H1 (cell line): ENCODE measurements around the gene MYLK. TPM values are rescaled to one million over a fixed set of nuclear protein-coding genes. Genes with fewer than 3 reads are reported as not detected.

Experiments
- CTCF ChIA-PET: fragments of 300-600 bp; sonication (Branson Sonifier 250); formaldehyde crosslinking; loops from one replicate; lab custom pipeline; 2021; ENCODE audit not compliant: partially characterized antibody; lab: Charles Lee
- POLR2A ChIA-PET: fragments of 300-600 bp; sonication (Branson Sonifier 250); formaldehyde crosslinking; loops from one replicate; lab custom pipeline; 2021; ENCODE audit warnings: inconsistent platforms; ENCODE audit not compliant: partially characterized antibody; lab: Charles Lee
- DNase-seq, 2 experiments: peaks; one replicate each; pipeline versions ENCODE4 v3.0.0 to v3.0.0-alpha.2; 2010 to 2022; ENCODE audit warnings: low spot score in 2 of 2, low read depth in 1 of 2, mixed read lengths in 1 of 2
- FAIRE-seq: peaks from 2 replicates; lab custom pipeline; 2011; peaks lifted over from hg19 to GRCh38; lab: Jason Lieb, UNC
- H2AFZ ChIP-seq: 2 replicates; pipeline ENCODE4 v1.8.1; 2012; ENCODE audit warnings: low read length, inconsistent platforms
- H2AK5ac ChIP-seq: 2 replicates; pipeline ENCODE4 v1.6.1; 2013; ENCODE audit warnings: low read depth, low read length
- H2BK120ac ChIP-seq: replicated peaks from 2 replicates; pipeline ENCODE3; 2013; ENCODE audit warnings: low read depth, low read length, inconsistent platforms
- H2BK12ac ChIP-seq: 2 replicates; pipeline ENCODE4 v1.6.1; 2013; ENCODE audit warnings: low read depth, low read length
- H2BK15ac ChIP-seq: 2 replicates; pipeline ENCODE4 v1.6.1; 2013; ENCODE audit warnings: low read length
- H2BK20ac ChIP-seq: 2 replicates; pipeline ENCODE4 v1.6.1; 2013; ENCODE audit warnings: low read length
- H2BK5ac ChIP-seq: 2 replicates; pipeline ENCODE4 v1.6.1; 2013; ENCODE audit warnings: low read depth, low read length
- H3K14ac ChIP-seq: 2 replicates; pipeline ENCODE4 v1.6.1; 2013; ENCODE audit warnings: inconsistent platforms; ENCODE audit not compliant: insufficient read length
- H3K18ac ChIP-seq: 2 replicates; pipeline ENCODE4 v1.6.1; 2013; ENCODE audit warnings: low read length; ENCODE audit errors: extremely low read depth
- H3K23ac ChIP-seq: 2 replicates; pipeline ENCODE4 v1.6.1; 2013; ENCODE audit warnings: inconsistent platforms; ENCODE audit not compliant: insufficient read length
- H3K23me2 ChIP-seq: 2 replicates; pipeline ENCODE4 v1.6.1; 2013; ENCODE audit warnings: low read depth, low read length
- H3K27ac ChIP-seq: 2 replicates; pipeline ENCODE4 v1.6.1; 2011; ENCODE audit warnings: low read depth, low read length, inconsistent platforms
- H3K27me3 ChIP-seq, 4 experiments: replicated peaks in 1 of 4; 1 replicate in 1 of 4; 2 replicates in 3 of 4; pipeline versions ENCODE4 v1.6.1 to v1.8.1; 2011 to 2013; ENCODE audit warnings: low read length in 3 of 4, mild to moderate bottlenecking in 3 of 4, inconsistent platforms in 2 of 4, mixed read lengths in 2 of 4, moderate library complexity in 1 of 4; ENCODE audit not compliant: control insufficient read depth in 3 of 4, insufficient read depth in 3 of 4; ENCODE audit errors: extremely low read depth in 1 of 4
- H3K36me3 ChIP-seq, 4 experiments: 2 replicates each; pipeline versions ENCODE4 v1.6.1 to v1.8.1; 2011 to 2013; ENCODE audit warnings: mild to moderate bottlenecking in 4 of 4, low read length in 3 of 4, moderate library complexity in 2 of 4, control low read depth in 1 of 4, inconsistent platforms in 1 of 4; ENCODE audit not compliant: insufficient read depth in 4 of 4, control insufficient read depth in 2 of 4
- H3K4ac ChIP-seq: replicated peaks from 2 replicates; pipeline ENCODE3; 2013; ENCODE audit warnings: low read length, low read depth, mixed read lengths, inconsistent platforms; ENCODE audit not compliant: insufficient read length
- H3K4me1 ChIP-seq, 4 experiments: replicated peaks in 1 of 4; 1 replicate in 1 of 4; 2 replicates in 3 of 4; pipeline versions ENCODE4 v1.6.1 to v1.8.1; 2011 to 2013; ENCODE audit warnings: low read length in 3 of 4, inconsistent platforms in 2 of 4, mixed read lengths in 1 of 4; ENCODE audit not compliant: insufficient read depth in 4 of 4, control insufficient read depth in 3 of 4
- H3K4me2 ChIP-seq, 2 experiments: 2 replicates each; pipeline versions ENCODE4 v1.6.1 to v1.8.1; 2011 to 2013; ENCODE audit warnings: low read depth in 2 of 2, low read length in 2 of 2, control low read depth in 1 of 2, inconsistent platforms in 1 of 2, mild to moderate bottlenecking in 1 of 2; ENCODE audit not compliant: insufficient read depth in 1 of 2
- H3K4me3 ChIP-seq, 4 experiments: fragments of 200-600, 300-600 bp in 1 of 4; sonication (generic), shearing (Covaris generic), sonication (Bioruptor Twin) in 1 of 4; 2 replicates each; pipeline versions ENCODE4 v1.5.1 to v1.8.1; 2011 to 2016; ENCODE audit warnings: low read length in 4 of 4, low read depth in 3 of 4, control low read depth in 2 of 4, inconsistent platforms in 2 of 4, mild to moderate bottlenecking in 2 of 4, mixed read lengths in 1 of 4, moderate library complexity in 1 of 4; ENCODE audit not compliant: insufficient read depth in 2 of 4; ENCODE audit errors: extremely low read depth in 1 of 4
- H3K56ac ChIP-seq: replicated peaks from 2 replicates; pipeline ENCODE3; 2013; ENCODE audit warnings: low read depth, mild to moderate bottlenecking, mixed read lengths, low read length, inconsistent platforms; ENCODE audit not compliant: insufficient read length
- H3K79me1 ChIP-seq: 2 replicates; pipeline ENCODE4 v1.6.1; 2013; ENCODE audit warnings: low read depth, low read length, control low read depth
- H3K79me2 ChIP-seq, 2 experiments: 2 replicates each; pipeline versions ENCODE4 v1.6.1 to v1.8.1; 2012 to 2013; ENCODE audit warnings: low read length in 2 of 2, mild to moderate bottlenecking in 2 of 2, inconsistent platforms in 1 of 2; ENCODE audit not compliant: insufficient read depth in 2 of 2, control insufficient read depth in 1 of 2
- H3K9ac ChIP-seq, 4 experiments: replicated peaks in 1 of 4; 1 replicate in 1 of 4; 2 replicates in 3 of 4; pipeline versions ENCODE4 v1.6.1 to v1.8.1; 2011 to 2013; ENCODE audit warnings: low read depth in 3 of 4, low read length in 3 of 4, control low read depth in 2 of 4, mild to moderate bottlenecking in 2 of 4, moderate library complexity in 2 of 4, inconsistent platforms in 1 of 4; ENCODE audit errors: extremely low read depth in 1 of 4
- H3K9me3 ChIP-seq, 2 experiments: 2 replicates each; pipeline versions ENCODE4 v1.6.1 to v1.8.1; 2012 to 2013; ENCODE audit warnings: mild to moderate bottlenecking in 2 of 2, moderate library complexity in 2 of 2, control low read depth in 1 of 2, inconsistent platforms in 1 of 2, low read depth in 1 of 2, low read length in 1 of 2, mixed read lengths in 1 of 2; ENCODE audit not compliant: insufficient read depth in 2 of 2
- H4K20me1 ChIP-seq, 2 experiments: replicated peaks in 1 of 2; 2 replicates each; pipeline versions ENCODE3 to v1.8.1; 2011 to 2013; ENCODE audit warnings: inconsistent platforms in 2 of 2, low read length in 2 of 2, mild to moderate bottlenecking in 1 of 2; ENCODE audit not compliant: insufficient read depth in 2 of 2, control insufficient read depth in 1 of 2
- H4K5ac ChIP-seq: 2 replicates; pipeline ENCODE4 v1.6.1; 2013; ENCODE audit warnings: low read length, low read depth, mixed read lengths, inconsistent platforms; ENCODE audit not compliant: insufficient read length
- H4K8ac ChIP-seq: 2 replicates; pipeline ENCODE4 v1.8.0; 2013; ENCODE audit warnings: mild to moderate bottlenecking, moderate library complexity, low read length, inconsistent platforms; ENCODE audit not compliant: insufficient read depth; ENCODE audit errors: extremely low read depth
- H4K91ac ChIP-seq: replicated peaks from 2 replicates; pipeline ENCODE3; 2013; ENCODE audit warnings: low read length, mixed read lengths, inconsistent platforms; ENCODE audit not compliant: insufficient read length
- CREB1 ChIP-seq: IDR thresholded peaks from 2 replicates; pipeline ENCODE4 v1.6.1; 2012; ENCODE audit warnings: inconsistent platforms
- EGR1 ChIP-seq: IDR thresholded peaks from 2 replicates; pipeline ENCODE4 v1.6.1; 2011; ENCODE audit warnings: low read depth, low read length, borderline replicate concordance
- EZH2 ChIP-seq: fragments of 200-600 bp; sonication (generic); IDR thresholded peaks from 2 replicates; pipeline ENCODE4 v1.7.1; 2012; ENCODE audit warnings: low read depth, mild to moderate bottlenecking, moderate library complexity, low read length, inconsistent platforms; ENCODE audit not compliant: severe bottlenecking
- GABPA ChIP-seq: IDR thresholded peaks from 2 replicates; pipeline ENCODE4 v1.6.1; 2011; ENCODE audit warnings: mild to moderate bottlenecking, low read length, moderate library complexity, borderline replicate concordance; ENCODE audit not compliant: insufficient read depth
- KDM5A ChIP-seq: fragments of 200-600 bp; IDR thresholded peaks from 2 replicates; pipeline ENCODE4 v1.7.1; 2012; ENCODE audit warnings: mild to moderate bottlenecking, low read length, inconsistent platforms, mixed read lengths
- RFX5 ChIP-seq: IDR thresholded peaks from 2 replicates; pipeline ENCODE4 v1.6.1; 2011; ENCODE audit warnings: low read depth, low read length, improper control_type of control experiment, borderline replicate concordance
- SAP30 ChIP-seq: fragments of 300-600 bp; sonication (generic); IDR thresholded peaks from 2 replicates; pipeline ENCODE4 v1.7.1; 2012; ENCODE audit warnings: low read length, moderate library complexity, mild to moderate bottlenecking, inconsistent platforms; ENCODE audit not compliant: insufficient read depth, insufficient replicate concordance
- SP2 ChIP-seq: IDR thresholded peaks from 2 replicates; pipeline ENCODE4 v1.6.1; 2012; ENCODE audit warnings: mild to moderate bottlenecking, low read length, inconsistent platforms
- SP4 ChIP-seq: IDR thresholded peaks from 2 replicates; pipeline ENCODE4 v1.6.1; 2012; ENCODE audit warnings: low read length, inconsistent platforms
- TAF1 ChIP-seq: IDR thresholded peaks from 2 replicates; pipeline ENCODE4 v1.6.1; 2011; ENCODE audit warnings: mild to moderate bottlenecking, low read depth, low read length
- WGBS, 2 experiments: shearing (Covaris generic) in 1 of 2; methylation state at CpG; one replicate each; pipeline versions ENCODE4 v1.1.6 to v1.1.7; 2013 to 2015; ENCODE audit warnings: low lambda C conversion rate in 2 of 2, mixed read lengths in 2 of 2, inconsistent platforms in 1 of 2, low coverage in 1 of 2, missing lambda C conversion rate in 1 of 2; ENCODE audit not compliant: insufficient replicate concordance in 2 of 2, insufficient coverage in 1 of 2, insufficient read length in 1 of 2; ENCODE audit errors: extremely low coverage in 1 of 2, missing lambda C conversion rate in 1 of 2; 5-methylcytosine and 5-hydroxymethylcytosine counted together
- polyA plus RNA-seq, 7 experiments: library from polyadenylated mRNA; depleted of rRNA in 3 of 7; stranded (reverse) in 5 of 7; unstranded in 2 of 7; fragments of >200 nt in 5 of 7; fragments of 200-250 nt in 2 of 7; gene quantifications; 1 replicate in 5 of 7; 2 replicates in 1 of 7; 4 replicates in 1 of 7; pipeline versions ENCODE4 v1.2.1 to v1.2.3, GENCODE V29; 2011 to 2013; ENCODE audit warnings: missing spikeins in 2 of 7, mixed read lengths in 2 of 7
- total RNA-seq: library from RNA; stranded (reverse); fragmentation: NEBNext Ultra II Directional; extraction: Animal tissue kit (Norgen Biotek cat#: 25700); gene quantifications from 2 replicates; pipeline ENCODE4 v1.2.1, GENCODE V29; 2021
- TF ChIP-seq, protein P1 (sequence below): IDR thresholded peaks from 2 replicates; pipeline ENCODE4 v1.6.1; 2012; ENCODE audit warnings: low read length, inconsistent platforms

MYLK gene
- total and polyA plus RNA-seq, 2 of the 8 experiments (the other 6 are each of a cell fraction or from before 2014, with no cell fraction given), result 11.6 to 21.3 TPM

DNA sequence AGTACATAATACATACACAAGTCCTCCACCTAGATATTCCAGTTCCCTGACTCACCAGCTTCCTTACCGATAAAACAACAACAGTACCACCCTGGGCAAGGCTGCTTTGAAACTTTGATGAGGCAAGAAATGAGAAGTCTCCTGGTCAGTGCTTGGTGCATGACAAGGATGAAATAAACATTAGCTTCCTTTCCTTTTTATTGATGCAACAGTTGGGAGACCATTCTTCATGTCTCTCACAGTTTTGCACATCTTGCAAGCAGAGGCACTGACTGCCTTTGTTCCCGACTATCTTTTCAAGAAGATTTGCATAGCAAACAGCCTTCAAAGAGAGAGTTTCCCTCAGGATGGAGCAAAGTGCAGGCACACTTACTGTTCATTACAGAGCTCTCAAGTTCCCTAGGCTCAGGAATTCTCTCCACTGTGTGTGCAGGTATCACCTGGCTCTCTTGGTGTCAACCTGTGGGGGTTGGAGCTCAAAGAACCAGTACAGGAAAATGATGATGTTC is 65.2 kb downstream of the MYLK start:
- no peaks in the 10 kb centered on the region for H3K36me3 ChIP-seq
- no peak overlapping the region for H2BK120ac ChIP-seq
- H4K8ac ChIP-seq, result no peak overlapping the region
- H2BK20ac ChIP-seq, result no peak overlapping the region
- H4K5ac ChIP-seq, result no peak overlapping the region
- no peak overlapping the region for H3K18ac ChIP-seq
- no peaks in the 10 kb centered on the region for H3K4me1 ChIP-seq
- ChIA-PET CTCF (interaction anchor here (1.4 to 2.4 kb wide), 3 partner anchors 16 to 63 kb away, joined by 3 to 11 read pairs (median 7); no protein-coding TSS in a partner anchor), POLR2A (interaction anchor here (0.6 kb wide), 1 partner anchor 159 kb away, joined by 4 read pairs; no protein-coding TSS in a partner anchor)
- 80% methylated on average over 2 of the region's 2 CpGs; no CpG with 5 or more reads in 1 of the 2 experiments for WGBS, 2 experiments
- FAIRE-seq, result no peak
- H3K27ac ChIP-seq, result no peak overlapping the region
- no peak overlapping the region for H3K9ac ChIP-seq
- H4K91ac ChIP-seq, result no peak overlapping the region
- H2AK5ac ChIP-seq, result no peak overlapping the region
- no peak overlapping the region for H3K4me3 ChIP-seq
- H3K4me2 ChIP-seq, result no peak overlapping the region
- no peaks in the 10 kb centered on the region for H3K79me2 ChIP-seq
- no peak overlapping the region for H3K23ac ChIP-seq
- H3K56ac ChIP-seq, result no peak overlapping the region
- no peak overlapping the region for H2BK12ac ChIP-seq
- no peak overlapping the region for H2BK15ac ChIP-seq
- no peaks in the 10 kb centered on the region for H3K27me3 ChIP-seq
- H2BK5ac ChIP-seq, result no peak overlapping the region
- no peak overlapping the region for H3K14ac ChIP-seq
- no peaks in the 10 kb centered on the region for H3K9me3 ChIP-seq
- DNase-seq, result no peak
- no peak overlapping the region for H3K4ac ChIP-seq
- H2AFZ ChIP-seq, result no peak overlapping the region
- no peak for TF ChIP-seq EZH2
- no peak for TF ChIP-seq GABPA
- no peak for TF ChIP-seq EGR1
- no peak for TF ChIP-seq RFX5
- no peak for TF ChIP-seq TAF1
- TF ChIP-seq CREB1, result no peak
- TF ChIP-seq, protein P1, sequence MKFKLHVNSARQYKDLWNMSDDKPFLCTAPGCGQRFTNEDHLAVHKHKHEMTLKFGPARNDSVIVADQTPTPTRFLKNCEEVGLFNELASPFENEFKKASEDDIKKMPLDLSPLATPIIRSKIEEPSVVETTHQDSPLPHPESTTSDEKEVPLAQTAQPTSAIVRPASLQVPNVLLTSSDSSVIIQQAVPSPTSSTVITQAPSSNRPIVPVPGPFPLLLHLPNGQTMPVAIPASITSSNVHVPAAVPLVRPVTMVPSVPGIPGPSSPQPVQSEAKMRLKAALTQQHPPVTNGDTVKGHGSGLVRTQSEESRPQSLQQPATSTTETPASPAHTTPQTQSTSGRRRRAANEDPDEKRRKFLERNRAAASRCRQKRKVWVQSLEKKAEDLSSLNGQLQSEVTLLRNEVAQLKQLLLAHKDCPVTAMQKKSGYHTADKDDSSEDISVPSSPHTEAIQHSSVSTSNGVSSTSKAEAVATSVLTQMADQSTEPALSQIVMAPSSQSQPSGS, result no peak
- no peak for TF ChIP-seq SP2
- TF ChIP-seq KDM5A, result no peak
- no peak for TF ChIP-seq SP4
- TF ChIP-seq SAP30, result no peak
- H3K79me1 ChIP-seq, result no peaks in the 10 kb centered on the region
- H3K23me2 ChIP-seq, result no peaks in the 10 kb centered on the region
- no peaks in the 10 kb centered on the region for H4K20me1 ChIP-seq
